ENCODE measurements around the gene FAM162A. TPM values are rescaled to one million over a fixed set of nuclear protein-coding genes. Genes with fewer than 3 reads are reported as not detected.

FAM162A gene
- total and polyA plus RNA-seq, 4 donors, result 19.2 to 111 (median 32.5) TPM

DNA sequence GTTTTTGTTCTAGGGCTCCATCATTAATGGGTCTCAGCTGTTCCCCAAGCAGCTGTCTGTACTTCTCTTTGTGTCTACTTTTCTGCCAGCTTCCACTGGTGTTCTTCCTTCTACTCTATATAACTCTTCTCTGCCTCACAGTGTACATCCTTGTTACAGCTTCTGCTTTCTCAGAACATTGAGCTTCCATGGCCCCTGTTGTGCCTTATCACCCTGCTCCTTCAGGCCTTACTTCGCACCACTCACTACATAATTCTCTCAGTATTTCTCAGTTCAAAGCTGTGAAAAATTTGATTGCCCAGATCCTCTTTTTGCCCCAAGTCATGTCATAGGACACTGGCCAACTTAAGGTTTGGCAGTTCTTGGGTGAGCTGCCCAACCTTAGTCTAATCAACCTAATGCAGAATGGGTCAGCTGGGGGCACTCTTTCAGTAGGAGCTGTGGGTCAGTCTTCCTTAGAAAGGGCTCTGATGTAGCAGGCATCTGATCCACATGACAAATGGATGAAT is 30.0 kb upstream of the FAM162A start:
- 96 to 97% methylated on average over 1 of the region's 1 CpG for WGBS, 2 donors
- Histone ChIP-seq H3K4me1 (ENCODE audit: control insufficient read depth in 5 of 5, insufficient read depth in 5 of 5, low read length in 5 of 5) (no peaks in the 10 kb centered on the region), H3K9me3 (ENCODE audit: control insufficient read depth in 4 of 4, insufficient read depth in 3 of 4, low read length in 3 of 4) (no peaks in the 10 kb centered on the region), H3K27ac (ENCODE audit: low read depth in 1 of 2, low read length in 1 of 2) (no peak overlapping the region), H3K9ac (ENCODE audit: insufficient read depth in 1 of 2, low read length in 2 of 2) (no peak overlapping the region), H3K27me3 (ENCODE audit: control insufficient read depth in 3 of 3, insufficient read depth in 3 of 3, low read length in 2 of 3) (no peaks in the 10 kb centered on the region), H3K4me3 (no peak overlapping the region), H3K36me3 (ENCODE audit: control insufficient read depth in 4 of 4, insufficient read depth in 4 of 4, low read length in 4 of 4) (peaks cover 0 to 7% (median 5%) of the 10 kb centered on the region in 4 donors)
- TF ChIP-seq, protein P1, sequence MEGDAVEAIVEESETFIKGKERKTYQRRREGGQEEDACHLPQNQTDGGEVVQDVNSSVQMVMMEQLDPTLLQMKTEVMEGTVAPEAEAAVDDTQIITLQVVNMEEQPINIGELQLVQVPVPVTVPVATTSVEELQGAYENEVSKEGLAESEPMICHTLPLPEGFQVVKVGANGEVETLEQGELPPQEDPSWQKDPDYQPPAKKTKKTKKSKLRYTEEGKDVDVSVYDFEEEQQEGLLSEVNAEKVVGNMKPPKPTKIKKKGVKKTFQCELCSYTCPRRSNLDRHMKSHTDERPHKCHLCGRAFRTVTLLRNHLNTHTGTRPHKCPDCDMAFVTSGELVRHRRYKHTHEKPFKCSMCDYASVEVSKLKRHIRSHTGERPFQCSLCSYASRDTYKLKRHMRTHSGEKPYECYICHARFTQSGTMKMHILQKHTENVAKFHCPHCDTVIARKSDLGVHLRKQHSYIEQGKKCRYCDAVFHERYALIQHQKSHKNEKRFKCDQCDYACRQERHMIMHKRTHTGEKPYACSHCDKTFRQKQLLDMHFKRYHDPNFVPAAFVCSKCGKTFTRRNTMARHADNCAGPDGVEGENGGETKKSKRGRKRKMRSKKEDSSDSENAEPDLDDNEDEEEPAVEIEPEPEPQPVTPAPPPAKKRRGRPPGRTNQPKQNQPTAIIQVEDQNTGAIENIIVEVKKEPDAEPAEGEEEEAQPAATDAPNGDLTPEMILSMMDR (IDR thresholded peaks at IDR 0.05; ENCODE audit: control extremely low read depth, extremely low read depth), result no peak
- ATAC-seq (ENCODE audit: insufficient read depth, low FRiP score) (no peak), DNase-seq (no peak)

DNA sequence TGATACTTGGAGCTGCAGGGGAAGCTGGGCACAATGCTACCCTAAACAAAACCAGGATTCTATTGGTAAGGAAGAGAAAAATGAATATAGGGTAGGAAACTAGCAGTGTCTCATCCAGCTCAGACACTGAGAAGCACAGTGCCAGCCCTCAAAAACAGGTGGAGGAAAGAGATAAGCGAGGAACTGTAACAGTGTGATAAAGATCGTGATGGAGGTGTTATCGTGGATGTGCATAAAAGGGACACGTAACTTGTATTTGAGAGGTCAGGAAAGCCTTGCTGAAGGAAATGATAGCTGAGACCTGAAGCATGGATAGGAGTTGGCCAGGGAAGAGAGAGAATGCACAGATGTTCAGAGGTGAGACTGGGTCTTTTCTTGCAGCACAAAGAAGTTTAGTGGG is 28.4 kb upstream of the FAM162A start:
- H3K27me3 ChIP-seq (ENCODE audit: control insufficient read depth in 3 of 3, insufficient read depth in 3 of 3, low read length in 2 of 3), result no peaks in the 10 kb centered on the region
- H3K9ac ChIP-seq (ENCODE audit: insufficient read depth in 1 of 2, low read length in 2 of 2), result no peak overlapping the region
- no peak overlapping the region for H3K27ac ChIP-seq (ENCODE audit: low read depth in 1 of 2, low read length in 1 of 2)
- 25 to 69% methylated on average over 4 of the region's 4 CpGs for WGBS, 2 donors
- peaks cover 0 to 7% (median 5%) of the 10 kb centered on the region in 4 donors for H3K36me3 ChIP-seq (ENCODE audit: control insufficient read depth in 4 of 4, insufficient read depth in 4 of 4, low read length in 4 of 4)
- ATAC-seq (ENCODE audit: insufficient read depth, low FRiP score), result no peak
- TF ChIP-seq, protein P1 (IDR thresholded peaks at IDR 0.05; ENCODE audit: control extremely low read depth, extremely low read depth), result no peak
- H3K9me3 ChIP-seq (ENCODE audit: control insufficient read depth in 4 of 4, insufficient read depth in 3 of 4, low read length in 3 of 4), result no peaks in the 10 kb centered on the region
- no peak for DNase-seq
- H3K4me1 ChIP-seq (ENCODE audit: control insufficient read depth in 5 of 5, insufficient read depth in 5 of 5, low read length in 5 of 5), result no peaks in the 10 kb centered on the region
- no peak overlapping the region for H3K4me3 ChIP-seq

DNA sequence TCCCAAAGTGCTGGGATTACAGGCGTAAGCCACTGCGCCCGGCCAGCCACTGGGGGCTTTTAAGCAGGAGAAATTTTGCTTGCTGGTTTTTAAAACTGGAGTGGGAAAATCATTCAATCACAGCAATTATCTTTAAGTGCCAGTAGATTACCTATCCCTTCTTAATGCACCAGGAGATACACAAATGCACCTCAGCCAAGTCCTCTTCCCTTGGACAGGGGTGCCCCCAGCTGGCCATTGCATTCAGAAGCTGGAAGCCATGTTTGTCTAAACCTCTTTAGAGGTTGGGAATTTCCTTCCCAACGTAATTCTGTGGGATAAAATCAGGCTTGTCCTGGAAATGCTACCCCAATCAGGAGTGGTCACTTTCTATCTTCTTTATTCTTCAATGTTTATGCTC is 27.6 kb upstream of the FAM162A start:
- H3K9ac ChIP-seq (ENCODE audit: insufficient read depth in 1 of 2, low read length in 2 of 2), result no peak overlapping the region
- no peak overlapping the region for H3K27ac ChIP-seq (ENCODE audit: low read depth in 1 of 2, low read length in 1 of 2)
- H3K36me3 ChIP-seq (ENCODE audit: control insufficient read depth in 4 of 4, insufficient read depth in 4 of 4, low read length in 4 of 4), result peaks cover 0 to 8% (median 5%) of the 10 kb centered on the region in 4 donors
- ATAC-seq (ENCODE audit: insufficient read depth, low FRiP score) (no peak), DNase-seq (peak in 2 of 3 donors; percentile 23 to 32)
- H3K4me3 ChIP-seq, result no peak overlapping the region
- TF ChIP-seq, protein P1 (IDR thresholded peaks at IDR 0.05; ENCODE audit: control extremely low read depth, extremely low read depth), result peak; percentile 17
- no peaks in the 10 kb centered on the region for H3K27me3 ChIP-seq (ENCODE audit: control insufficient read depth in 3 of 3, insufficient read depth in 3 of 3, low read length in 2 of 3)
- H3K4me1 ChIP-seq (ENCODE audit: control insufficient read depth in 5 of 5, insufficient read depth in 5 of 5, low read length in 5 of 5), result no peaks in the 10 kb centered on the region
- 66 to 77% methylated on average over 4 of the region's 4 CpGs for WGBS, 2 donors
- no peaks in the 10 kb centered on the region for H3K9me3 ChIP-seq (ENCODE audit: control insufficient read depth in 4 of 4, insufficient read depth in 3 of 4, low read length in 3 of 4)

Data from lung (tissue), 12 donors.